ENCODE measurements around the gene CCDC112. TPM values are rescaled to one million over a fixed set of nuclear protein-coding genes. Genes with fewer than 3 reads are reported as not detected.

The CCDC112 gene
- total and polyA plus RNA-seq, 9 of the 15 experiments (the other 6 are each of a cell fraction or from before 2014, with no cell fraction given) = 3.3 to 15.3 (median 7.4) TPM

- TF ChIP-seq GABPA (tag; conservative IDR thresholded peaks at IDR 0.05; ENCODE audit: low read depth) (peak; percentile 90), SIX5 (IDR thresholded peaks at IDR 0.05; ENCODE audit: borderline replicate concordance in 1 of 2, insufficient read depth in 1 of 2, low read depth in 1 of 2, low read length in 2 of 2) (no peak), TGIF2 (CRISPR knock-in tag; IDR thresholded peaks at IDR 0.05) (no peak), ID3 (CRISPR knock-in tag; IDR thresholded peaks at IDR 0.05) (no peak), ID3 (tag; IDR thresholded peaks at IDR 0.05) (0 out of 2 replicates have a peak, but pooled peaks have one; percentile 1), RAD51 (IDR thresholded peaks at IDR 0.05; ENCODE audit: borderline replicate concordance, low read depth) (no peak), ZNF263 (CRISPR knock-in tag; IDR thresholded peaks at IDR 0.05; ENCODE audit: borderline replicate concordance) (no peak), SRF (CRISPR knock-in tag; IDR thresholded peaks at IDR 0.05) (no peak), ZNF395 (CRISPR knock-in tag; IDR thresholded peaks at IDR 0.05) (peak; percentile 55; the same call in 1 of the 2 replicates), MTA2 (IDR thresholded peaks at IDR 0.05; ENCODE audit: low read depth) (0 out of 2 replicates have a peak, but pooled peaks have one; percentile 1), MNT (conservative IDR thresholded peaks at IDR 0.05) (0 out of 4 replicates have a peak, but pooled peaks of 1 of the 2 experiments have one; percentile 14), ELK3 (CRISPR knock-in tag; IDR thresholded peaks at IDR 0.05) (no peak), POLR2AphosphoS5 (IDR thresholded peaks at IDR 0.05; ENCODE audit: control insufficient read depth, insufficient read depth, low read depth, low read length) (no peak), HMBOX1 (IDR thresholded peaks at IDR 0.05) (no peak), NFIC (IDR thresholded peaks at IDR 0.05) (no peak), TARDBP (IDR thresholded peaks at IDR 0.05) (no peak), GTF3C2 (IDR thresholded peaks at IDR 0.05; ENCODE audit: borderline replicate concordance, extremely low read depth, insufficient read length) (no peak), HNRNPL (IDR thresholded peaks at IDR 0.05; ENCODE audit: low read depth, low read length) (no peak), POLR2AphosphoS2 (IDR thresholded peaks at IDR 0.05; ENCODE audit: low read length) (no peak)
These were observed 33.4 kb downstream of the CCDC112 start (continued) for GRCh38 chr5:115263078-115263380.

Data from K562 (cell line).